Loucy (cell line): Measurements from ENCODE around the gene NSFL1C.

ENCODE experiments used
- H2AFZ ChIP-seq: fragments of 200-600 bp; sonication (generic); 2 replicates; pipeline ENCODE4 v1.6.0; 2016; ENCODE audit warnings: antibody characterized with exemption, mild to moderate bottlenecking, low read length, moderate library complexity
- H3F3A ChIP-seq: fragments of 200-600 bp; 2 replicates; pipeline ENCODE4 v1.6.0; 2016; ENCODE audit warnings: antibody characterized with exemption, low read depth, mild to moderate bottlenecking
- H3K27me3 ChIP-seq: fragments of 200-600 bp; sonication (generic); 2 replicates; pipeline ENCODE4 v1.6.1; 2014; ENCODE audit warnings: low read length, mild to moderate bottlenecking; ENCODE audit not compliant: insufficient read depth, poor library complexity, severe bottlenecking
- H3K36me3 ChIP-seq: fragments of 200-600 bp; sonication (generic); 2 replicates; pipeline ENCODE4 v1.6.1; 2016; ENCODE audit warnings: low read length; ENCODE audit not compliant: insufficient read depth
- H3K4me1 ChIP-seq: fragments of 200-600 bp; sonication (generic); 2 replicates; pipeline ENCODE4 v1.5.1; 2014; ENCODE audit warnings: low read length, mild to moderate bottlenecking; ENCODE audit not compliant: insufficient read depth, poor library complexity, severe bottlenecking
- H3K4me2 ChIP-seq: fragments of 200-600 bp; sonication (generic); 2 replicates; pipeline ENCODE4 v1.6.0; 2014; ENCODE audit warnings: antibody characterized with exemption, low read length, low read depth, mild to moderate bottlenecking; ENCODE audit not compliant: poor library complexity, severe bottlenecking
- H3K4me3 ChIP-seq: fragments of 200-600 bp; sonication (generic); 2 replicates; pipeline ENCODE4 v1.5.1; 2014; ENCODE audit warnings: low read length, mild to moderate bottlenecking, mixed read lengths; ENCODE audit not compliant: poor library complexity, severe bottlenecking
- H3K79me2 ChIP-seq: fragments of 200-600 bp; sonication (generic); 2 replicates; pipeline ENCODE4 v1.6.1; 2014; ENCODE audit warnings: low read length; ENCODE audit not compliant: insufficient read depth
- H3K9ac ChIP-seq: fragments of 200-600 bp; sonication (generic); 2 replicates; pipeline ENCODE4 v1.6.0; 2014; ENCODE audit warnings: mild to moderate bottlenecking, low read depth, low read length, moderate library complexity; ENCODE audit not compliant: poor library complexity, severe bottlenecking
- H3K9me2 ChIP-seq: fragments of 200-600 bp; sonication (generic); replicated peaks from 2 replicates; pipeline ENCODE4 v1.6.1; 2016; ENCODE audit warnings: low read depth, low read length, mixed read lengths
- H3K9me3 ChIP-seq: fragments of 200-600 bp; sonication (generic); 2 replicates; pipeline ENCODE4 v1.6.1; 2014; ENCODE audit warnings: mild to moderate bottlenecking, antibody characterized with exemption, low read length, low read depth; ENCODE audit not compliant: insufficient read depth
- H4K20me1 ChIP-seq: fragments of 200-600 bp; sonication (generic); 2 replicates; pipeline ENCODE4 v1.6.0; 2014; ENCODE audit warnings: antibody characterized with exemption, low read length, mild to moderate bottlenecking; ENCODE audit not compliant: insufficient read depth, poor library complexity, severe bottlenecking
- EZH2phosphoT487 ChIP-seq: fragments of 200-600 bp; IDR thresholded peaks from 2 replicates; pipeline ENCODE4 v1.6.1; 2018; ENCODE audit warnings: antibody characterized with exemption, mild to moderate bottlenecking, moderate library complexity, borderline replicate concordance
- TF ChIP-seq, protein P1 (sequence below): fragments of 200-600 bp; sonication (generic); conservative IDR thresholded peaks from 2 replicates; pipeline ENCODE4 v1.5.1; 2014; ENCODE audit warnings: mild to moderate bottlenecking, antibody characterized with exemption, low read length

NSFL1C gene

GRCh38 chr20:1473246-1474220 is 6.9 kb upstream of the NSFL1C start:
- Histone ChIP-seq H3K9me3 (no peaks in the 10 kb centered on the region), H3K9ac (no peak overlapping the region), H2AFZ (no peak overlapping the region), H4K20me1 (no peaks in the 10 kb centered on the region), H3K36me3 (no peaks in the 10 kb centered on the region), H3K4me2 (no peak overlapping the region), H3K27me3 (no peaks in the 10 kb centered on the region), H3K4me1 (no peaks in the 10 kb centered on the region), H3K9me2 (no peaks in the 10 kb centered on the region), H3F3A (no peaks in the 10 kb centered on the region), H3K79me2 (no peaks in the 10 kb centered on the region), H3K4me3 (no peak overlapping the region)
- TF ChIP-seq EZH2phosphoT487: no peak
- TF ChIP-seq, protein P1, sequence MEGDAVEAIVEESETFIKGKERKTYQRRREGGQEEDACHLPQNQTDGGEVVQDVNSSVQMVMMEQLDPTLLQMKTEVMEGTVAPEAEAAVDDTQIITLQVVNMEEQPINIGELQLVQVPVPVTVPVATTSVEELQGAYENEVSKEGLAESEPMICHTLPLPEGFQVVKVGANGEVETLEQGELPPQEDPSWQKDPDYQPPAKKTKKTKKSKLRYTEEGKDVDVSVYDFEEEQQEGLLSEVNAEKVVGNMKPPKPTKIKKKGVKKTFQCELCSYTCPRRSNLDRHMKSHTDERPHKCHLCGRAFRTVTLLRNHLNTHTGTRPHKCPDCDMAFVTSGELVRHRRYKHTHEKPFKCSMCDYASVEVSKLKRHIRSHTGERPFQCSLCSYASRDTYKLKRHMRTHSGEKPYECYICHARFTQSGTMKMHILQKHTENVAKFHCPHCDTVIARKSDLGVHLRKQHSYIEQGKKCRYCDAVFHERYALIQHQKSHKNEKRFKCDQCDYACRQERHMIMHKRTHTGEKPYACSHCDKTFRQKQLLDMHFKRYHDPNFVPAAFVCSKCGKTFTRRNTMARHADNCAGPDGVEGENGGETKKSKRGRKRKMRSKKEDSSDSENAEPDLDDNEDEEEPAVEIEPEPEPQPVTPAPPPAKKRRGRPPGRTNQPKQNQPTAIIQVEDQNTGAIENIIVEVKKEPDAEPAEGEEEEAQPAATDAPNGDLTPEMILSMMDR: no peak

DNA sequence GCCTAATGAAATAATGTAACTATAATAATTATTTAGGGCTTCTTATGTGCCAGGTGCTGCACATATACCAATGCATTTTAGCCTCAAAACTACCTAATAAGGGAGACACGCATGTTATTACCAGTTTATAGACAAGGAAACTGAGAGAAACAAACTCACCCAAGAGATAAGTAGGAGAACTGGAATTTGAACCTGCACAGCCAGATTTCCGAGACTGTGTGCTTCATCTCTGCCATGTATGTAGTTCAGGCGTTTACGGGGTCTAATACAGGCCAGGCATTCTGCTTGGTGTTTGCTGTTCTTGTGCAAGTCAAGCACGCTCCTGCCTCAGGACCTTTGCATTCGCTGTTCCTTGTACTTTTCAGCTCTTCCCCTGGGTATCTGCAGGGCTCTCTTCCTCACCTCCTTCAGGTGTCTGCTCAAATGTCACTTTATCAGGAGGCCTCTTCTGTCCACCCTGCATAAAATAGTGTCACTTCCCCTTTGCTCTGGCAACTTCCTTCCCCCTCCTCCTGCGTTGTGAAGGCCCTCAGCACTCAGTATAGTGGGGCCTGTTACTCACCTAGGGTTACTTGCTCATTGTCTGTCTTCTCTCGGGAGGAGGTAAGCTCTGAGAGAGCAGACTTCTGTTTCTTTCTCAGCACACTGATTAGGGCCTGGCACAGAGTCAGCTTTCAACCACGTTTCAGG is 6.1 kb upstream of the NSFL1C start:
- TF ChIP-seq, protein P1: no peak
- TF ChIP-seq EZH2phosphoT487: no peak
- Histone ChIP-seq H3K9me3 (no peaks in the 10 kb centered on the region), H3F3A (no peaks in the 10 kb centered on the region), H3K79me2 (no peaks in the 10 kb centered on the region), H3K4me1 (no peaks in the 10 kb centered on the region), H3K27me3 (no peaks in the 10 kb centered on the region), H3K9ac (no peak overlapping the region), H3K4me3 (no peak overlapping the region), H3K4me2 (no peak overlapping the region), H4K20me1 (no peaks in the 10 kb centered on the region), H3K9me2 (no peaks in the 10 kb centered on the region), H3K36me3 (no peaks in the 10 kb centered on the region), H2AFZ (no peak overlapping the region)

GRCh38 chr20:1471242-1471641 is 4.6 kb upstream of the NSFL1C start:
- no peaks in the 10 kb centered on the region for H3K9me3 ChIP-seq
- H3K9me2 ChIP-seq: no peaks in the 10 kb centered on the region
- no peak overlapping the region for H3K9ac ChIP-seq
- TF ChIP-seq EZH2phosphoT487: no peak
- TF ChIP-seq, protein P1: no peak
- peaks cover 2% of the 10 kb centered on the region; the same call in 1 of the 2 replicates for H3K79me2 ChIP-seq
- no peaks in the 10 kb centered on the region for H3K36me3 ChIP-seq
- H3K4me1 ChIP-seq: peaks cover 7% of the 10 kb centered on the region
- H3F3A ChIP-seq: no peaks in the 10 kb centered on the region
- peaks cover 3% of the 10 kb centered on the region for H4K20me1 ChIP-seq
- H3K4me2 ChIP-seq: no peak overlapping the region
- H2AFZ ChIP-seq: no peak overlapping the region
- H3K4me3 ChIP-seq: no peak overlapping the region
- H3K27me3 ChIP-seq: no peaks in the 10 kb centered on the region
